ENCODE data around the gene NFKBIA. TPM values are rescaled to one million over a fixed set of nuclear protein-coding genes. Genes with fewer than 3 reads are reported as not detected.

The NFKBIA gene
- total and polyA plus RNA-seq, 4 donors, result 46.9 to 204 (median 86.3) TPM

- no peaks in the 10 kb centered on the region for H3K4me1 ChIP-seq (ENCODE audit: control insufficient read depth in 4 of 4, insufficient read depth in 4 of 4, low read length in 3 of 4)
- H3K36me3 ChIP-seq (ENCODE audit: control insufficient read depth in 4 of 4, insufficient read depth in 3 of 4, low read depth in 1 of 4, low read length in 3 of 4), result no peaks in the 10 kb centered on the region
- no peak overlapping the region for H3K27ac ChIP-seq (ENCODE audit: low read depth in 1 of 2, low read length in 2 of 2)
- no peak overlapping the region for H3K4me3 ChIP-seq (ENCODE audit: low read depth in 1 of 3, low read length in 3 of 3)
- DNase-seq (ENCODE audit: low spot score), result no peak
- no peak for TF ChIP-seq NR2F2 (IDR thresholded peaks at IDR 0.05)
- TF ChIP-seq SP1 (IDR thresholded peaks at IDR 0.05), result no peak
- TF ChIP-seq TAF1 (conservative IDR thresholded peaks at IDR 0.05), result no peak
- TF ChIP-seq ATF3 (IDR thresholded peaks at IDR 0.05), result no peak
- no peak for TF ChIP-seq RXRA (IDR thresholded peaks at IDR 0.05)
- no peak for TF ChIP-seq CTCF (IDR thresholded peaks at IDR 0.05; ENCODE audit: low read depth, low read length, missing input control)
- no peak for TF ChIP-seq GABPA (IDR thresholded peaks at IDR 0.05 in 1 of 2, conservative IDR thresholded peaks at IDR 0.05 in 1 of 2)
- TF ChIP-seq JUND (IDR thresholded peaks at IDR 0.05), result no peak
- TF ChIP-seq HNF4G (IDR thresholded peaks at IDR 0.05), result no peak
- TF ChIP-seq FOXA1 (IDR thresholded peaks at IDR 0.05), result no peak
- TF ChIP-seq YY1 (IDR thresholded peaks at IDR 0.05), result no peak
- TF ChIP-seq HNF4A (conservative IDR thresholded peaks at IDR 0.05), result no peak
- no peak for TF ChIP-seq RAD21 (IDR thresholded peaks at IDR 0.05)
- no peak for TF ChIP-seq REST (IDR thresholded peaks at IDR 0.05)
- no peak for TF ChIP-seq MAX (IDR thresholded peaks at IDR 0.05)
- no peak for TF ChIP-seq FOXA2 (IDR thresholded peaks at IDR 0.05)
- TF ChIP-seq ZBTB33 (IDR thresholded peaks at IDR 0.05), result no peak
- H3K9ac ChIP-seq (ENCODE audit: low read depth in 1 of 2, low read length in 2 of 2), result no peak overlapping the region
- no peaks in the 10 kb centered on the region for H3K27me3 ChIP-seq (ENCODE audit: control insufficient read depth in 4 of 4, insufficient read depth in 4 of 4, low read length in 3 of 4)
- no peaks in the 10 kb centered on the region for H3K9me3 ChIP-seq (ENCODE audit: control insufficient read depth in 4 of 4, low read length in 3 of 4)
These were observed 30.6 kb upstream of the NFKBIA start for GRCh38 chr14:35435177-35435576.

GRCh38 chr14:35433826-35434225 lies 29.3 kb upstream of the NFKBIA start:
- H3K9me3 ChIP-seq (ENCODE audit: control insufficient read depth in 4 of 4, low read length in 3 of 4), result no peaks in the 10 kb centered on the region
- H3K36me3 ChIP-seq (ENCODE audit: control insufficient read depth in 4 of 4, insufficient read depth in 3 of 4, low read depth in 1 of 4, low read length in 3 of 4), result no peaks in the 10 kb centered on the region
- no peak overlapping the region for H3K4me3 ChIP-seq (ENCODE audit: low read depth in 1 of 3, low read length in 3 of 3)
- H3K27me3 ChIP-seq (ENCODE audit: control insufficient read depth in 4 of 4, insufficient read depth in 4 of 4, low read length in 3 of 4), result no peaks in the 10 kb centered on the region
- no peaks in the 10 kb centered on the region for H3K4me1 ChIP-seq (ENCODE audit: control insufficient read depth in 4 of 4, insufficient read depth in 4 of 4, low read length in 3 of 4)
- no peak overlapping the region for H3K27ac ChIP-seq (ENCODE audit: low read depth in 1 of 2, low read length in 2 of 2)
- DNase-seq (ENCODE audit: low spot score), result no peak
- WGBS, result 100% methylated on average over 1 of the region's 1 CpG
- H3K9ac ChIP-seq (ENCODE audit: low read depth in 1 of 2, low read length in 2 of 2), result no peak overlapping the region
- TF ChIP-seq HNF4G (IDR thresholded peaks at IDR 0.05), result no peak
- TF ChIP-seq MAX (IDR thresholded peaks at IDR 0.05), result no peak
- TF ChIP-seq CTCF (IDR thresholded peaks at IDR 0.05; ENCODE audit: low read depth, low read length, missing input control), result no peak
- no peak for TF ChIP-seq FOXA2 (IDR thresholded peaks at IDR 0.05)
- TF ChIP-seq REST (IDR thresholded peaks at IDR 0.05), result no peak
- no peak for TF ChIP-seq RXRA (IDR thresholded peaks at IDR 0.05)
- no peak for TF ChIP-seq YY1 (IDR thresholded peaks at IDR 0.05)
- TF ChIP-seq EGR1 (IDR thresholded peaks at IDR 0.05; ENCODE audit: low read depth in 2 of 2), result no peak
- no peak for TF ChIP-seq HNF4A (conservative IDR thresholded peaks at IDR 0.05)
- TF ChIP-seq GABPA (IDR thresholded peaks at IDR 0.05 in 1 of 2, conservative IDR thresholded peaks at IDR 0.05 in 1 of 2), result no peak

Measured in liver (tissue), 9 donors.